Stimulated activated CD4-positive, alpha-beta T cell treated with anti-CD3 and anti-CD28 coated beads, Interleukin-12 subunit alpha, Interleukin-12 subunit beta, amount 100 ng/mL, for 24 hours (primary cell): ENCODE data around the gene OR1B1.
"Not testable (repeated sequence)": the region's sequence is repeated elsewhere in the genome, so short reads cannot be mapped to it uniquely, and the experiment has no call there.

Experiments used
- DNase-seq, 2 experiments: peaks; one replicate each; pipeline ENCODE4 v3.0.0-alpha.2; 2020; ENCODE audit warnings: low read depth in 2 of 2

Gene OR1B1

GRCh38 chr9:122657527-122657926 lies at the start of gene OR1B1:
Gene OR1B1, minus strand, starts transcription at chr9:122657627.
- no peak for DNase-seq

- no peak for DNase-seq
These were observed 38.3 kb upstream of the OR1B1 start for GRCh38 chr9:122695696-122696095.

- no peak for DNase-seq
These were observed 27.4 kb upstream of the OR1B1 start for GRCh38 chr9:122684851-122685250.

GRCh38 chr9:122672481-122672880 lies 15.1 kb upstream of the OR1B1 start:
- DNase-seq = no peak

GRCh38 chr9:122661416-122661815 lies 4.0 kb upstream of the OR1B1 start, which contains the start of gene OR1L1:
Gene OR1L1, plus strand, starts transcription at chr9:122661716. Its CDS starts 0 bp downstream, at chr9:122661716.
- no peak for DNase-seq

GRCh38 chr9:122656378-122656777 lies 1.0 kb downstream of the OR1B1 start:
- no peak for DNase-seq

- no peak for DNase-seq
These were observed 15.2 kb downstream of the OR1B1 start for GRCh38 chr9:122642226-122642625.

- no peak for DNase-seq
These were observed 37.4 kb downstream of the OR1B1 start for GRCh38 chr9:122619996-122620395.

GRCh38 chr9:122614362-122614761 lies 43.1 kb downstream of the OR1B1 start, which contains the start of gene OR1Q1:
Gene OR1Q1, plus strand, starts transcription at chr9:122614738. Its CDS starts 0 bp downstream, at chr9:122614738.
- no peak for DNase-seq

GRCh38 chr9:122609804-122610203 lies 47.6 kb downstream of the OR1B1 start:
- no peak for DNase-seq

- DNase-seq = no peak
These were observed 50.8 kb downstream of the OR1B1 start for GRCh38 chr9:122606587-122606986.

GRCh38 chr9:122605691-122606090 lies 51.7 kb downstream of the OR1B1 start:
- no peak for DNase-seq

GRCh38 chr9:122583284-122583683 lies 74.1 kb downstream of the OR1B1 start, which contains the start of gene OR1L8:
Gene OR1L8, minus strand, starts transcription at chr9:122583384. Its CDS starts 14,907 bp downstream, at chr9:122568477.
- DNase-seq = not testable (repeated sequence)

GRCh38 chr9:122580360-122580759 lies 77.1 kb downstream of the OR1B1 start:
- no peak for DNase-seq

- no peak for DNase-seq
These were observed 77.6 kb downstream of the OR1B1 start for GRCh38 chr9:122579874-122580273.
